GM19455 (cell line): ENCODE data around the gene CTU2.

Experiments used
- ATAC-seq: cut with Tn5 transposase; IDR thresholded peaks from one replicate; pipeline ENCODE4 v1.9.1; 2021; ENCODE audit not compliant: unreplicated experiment

Gene CTU2

DNA sequence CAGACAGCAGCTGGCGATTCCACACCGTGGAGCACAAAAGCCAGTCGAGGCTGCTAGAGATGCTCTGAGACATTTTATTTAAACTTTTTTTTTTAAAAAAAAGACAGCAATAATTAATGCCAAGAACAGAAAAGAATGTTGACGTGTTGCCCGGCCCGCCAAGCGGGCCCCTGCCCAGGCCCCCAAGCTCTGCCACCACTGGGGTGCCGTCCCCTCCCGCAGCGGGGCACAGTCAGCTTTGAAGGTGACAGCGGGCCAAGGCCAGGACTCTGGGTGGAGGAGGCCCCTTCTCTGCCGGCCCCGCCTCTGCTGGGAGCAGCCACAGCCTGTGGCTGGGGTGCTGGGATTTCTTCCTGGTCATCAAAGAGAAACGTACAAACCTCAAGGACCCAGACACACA is 9.9 kb upstream of the CTU2 start:
- ATAC-seq: no peak

GRCh38 chr16:88697116-88697830 is 9.0 kb upstream of the CTU2 start:
- no peak for ATAC-seq

DNA sequence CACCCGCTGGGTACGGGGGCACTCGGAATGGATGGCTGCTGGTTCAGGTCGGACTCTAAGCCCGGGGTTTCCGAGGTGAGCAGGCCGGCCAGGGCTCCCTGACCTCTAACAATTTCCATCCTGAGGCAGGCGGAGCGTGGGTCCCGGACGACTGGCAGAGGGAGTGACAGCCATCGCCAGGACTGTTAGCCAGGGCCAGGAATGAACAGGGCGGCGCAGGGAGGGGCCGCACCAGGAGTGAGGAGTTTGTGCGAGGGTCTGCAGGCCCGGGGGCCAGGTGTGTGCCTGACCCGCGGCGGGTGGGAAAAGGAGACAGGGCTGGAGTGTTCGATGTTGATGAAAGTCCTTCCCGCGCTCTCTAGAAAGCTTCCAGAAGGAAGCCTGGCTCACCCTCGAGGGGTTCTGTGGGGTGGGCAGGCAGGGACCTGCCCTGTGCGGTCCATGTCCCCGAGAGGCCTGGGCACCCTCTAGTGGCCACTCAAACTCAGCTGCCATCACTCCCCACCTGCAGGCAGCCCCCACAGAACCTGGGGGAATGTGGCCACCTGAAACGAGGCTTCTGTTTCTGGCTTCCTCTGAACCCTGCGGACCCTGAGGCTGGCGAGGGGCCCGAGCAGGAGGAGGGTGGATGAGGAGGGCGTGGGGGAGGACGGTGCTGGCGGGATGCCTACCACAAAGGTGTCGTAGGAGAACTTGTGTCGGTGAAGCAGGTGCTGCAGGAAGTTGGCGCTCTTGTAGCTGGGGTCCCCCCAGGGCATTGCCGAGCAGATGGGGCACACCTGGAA is 8.3 kb upstream of the CTU2 start:
- no peak for ATAC-seq

DNA sequence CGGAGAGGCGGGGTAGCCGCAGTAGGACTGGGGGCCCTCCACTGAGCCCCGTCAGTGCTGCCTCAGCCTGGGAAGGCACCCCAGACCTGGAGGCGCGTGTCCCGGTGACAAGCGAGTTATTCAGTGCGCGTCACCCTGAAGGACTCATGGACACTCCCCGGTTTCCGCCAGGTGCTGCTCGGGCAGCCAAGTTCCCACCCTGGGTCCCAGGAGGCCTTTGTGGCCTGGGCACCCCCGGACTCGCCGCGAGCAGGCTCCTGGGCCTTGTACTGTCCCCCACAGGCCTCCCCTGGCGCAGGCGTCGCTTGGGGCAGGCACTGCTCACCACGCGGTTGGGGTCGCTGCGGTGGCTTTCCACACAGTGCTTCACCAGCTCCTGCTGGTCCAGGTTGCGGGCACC is 7.7 kb upstream of the CTU2 start:
- ATAC-seq: no peak

GRCh38 chr16:88699180-88699579 is 7.1 kb upstream of the CTU2 start:
- no peak for ATAC-seq

GRCh38 chr16:88700322-88700635 is 6.0 kb upstream of the CTU2 start:
- no peak for ATAC-seq

- ATAC-seq: peak; percentile 52
Observed at GRCh38 chr16:88700636-88701482, 5.4 kb upstream of the CTU2 start.

GRCh38 chr16:88701581-88702370 is 4.5 kb upstream of the CTU2 start:
- no peak for ATAC-seq

DNA sequence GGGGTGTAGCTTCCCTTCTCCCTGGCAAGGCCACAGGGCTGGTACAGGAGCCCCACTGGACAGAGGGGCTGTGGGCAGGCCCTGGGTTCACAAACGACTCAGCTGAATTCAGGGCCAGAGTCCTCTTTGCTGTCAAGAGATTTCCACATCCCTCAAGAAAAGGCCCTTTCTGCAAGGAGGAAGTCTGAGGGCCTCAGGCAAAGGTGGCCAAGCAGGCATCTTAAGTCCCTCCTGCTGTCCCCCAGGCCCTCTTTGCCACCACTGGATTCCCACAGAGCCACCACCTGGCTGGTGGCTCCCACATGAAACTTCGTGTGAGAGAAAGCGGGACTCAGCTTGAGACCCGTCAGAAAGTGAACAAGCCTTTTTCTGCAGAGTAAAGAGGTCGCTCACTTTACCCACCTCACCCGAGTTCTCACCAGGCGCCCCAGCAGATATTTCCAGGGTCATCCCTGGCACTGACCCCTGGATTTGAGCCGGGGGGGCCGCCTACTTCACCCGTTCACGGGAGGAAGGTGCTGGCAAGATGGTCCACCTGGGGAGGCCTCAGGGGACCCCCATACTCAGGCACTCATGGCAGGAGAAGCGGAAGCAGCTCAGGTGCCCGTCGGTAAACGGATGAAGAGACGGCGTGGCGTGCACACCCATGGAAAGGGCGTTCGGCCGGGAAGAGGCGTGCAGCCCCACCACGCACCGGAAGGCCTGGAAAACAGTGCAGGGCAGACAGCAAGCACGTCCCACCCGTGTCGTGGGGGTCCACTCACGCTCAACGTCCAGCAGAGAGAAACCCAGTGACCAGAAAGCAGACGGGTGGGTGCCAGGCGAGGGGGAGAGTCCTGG is 3.7 kb upstream of the CTU2 start:
- ATAC-seq: no peak

DNA sequence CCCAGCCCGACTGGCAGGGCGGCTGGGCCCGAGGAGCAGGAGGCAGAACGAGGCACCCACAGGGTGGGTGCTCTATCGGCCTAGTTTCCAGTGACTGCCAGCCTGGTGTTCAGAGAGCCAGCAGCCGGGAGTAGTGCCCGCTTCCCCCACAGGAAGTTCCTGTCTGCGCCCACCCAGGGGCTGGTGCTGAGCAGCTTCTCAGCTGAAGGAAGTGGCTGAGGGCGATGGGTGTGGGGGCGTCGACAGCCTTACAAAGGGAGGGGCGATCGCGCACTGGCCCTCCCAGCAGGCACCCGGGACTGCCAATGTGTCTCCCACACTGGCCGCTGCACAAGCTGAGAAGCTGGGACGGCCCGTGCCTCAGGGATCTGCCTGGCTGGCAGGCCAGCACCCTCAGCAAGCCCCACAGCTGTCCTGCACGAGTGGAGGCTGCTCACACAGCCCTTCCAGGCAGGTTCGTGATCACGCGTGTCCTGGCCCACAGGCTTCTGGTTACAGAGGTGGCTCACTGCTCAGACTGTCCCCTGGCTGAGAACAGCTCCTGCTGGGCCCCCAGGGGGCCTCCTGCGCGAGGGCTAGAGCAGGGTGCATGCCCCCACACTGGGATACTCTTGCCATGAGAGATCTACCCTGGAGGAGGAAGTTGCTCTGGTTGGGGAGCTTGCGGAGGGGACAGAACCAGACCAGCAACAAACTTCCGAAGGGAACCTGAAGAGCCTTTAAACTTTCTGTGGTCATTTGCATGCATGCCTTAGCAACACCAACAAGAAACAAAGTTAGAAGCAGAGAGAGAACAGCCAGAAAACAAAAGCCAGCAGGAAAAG is 2.6 kb upstream of the CTU2 start:
- ATAC-seq: no peak

GRCh38 chr16:88705076-88705684 is 1.1 kb upstream of the CTU2 start:
- ATAC-seq: no peak

DNA sequence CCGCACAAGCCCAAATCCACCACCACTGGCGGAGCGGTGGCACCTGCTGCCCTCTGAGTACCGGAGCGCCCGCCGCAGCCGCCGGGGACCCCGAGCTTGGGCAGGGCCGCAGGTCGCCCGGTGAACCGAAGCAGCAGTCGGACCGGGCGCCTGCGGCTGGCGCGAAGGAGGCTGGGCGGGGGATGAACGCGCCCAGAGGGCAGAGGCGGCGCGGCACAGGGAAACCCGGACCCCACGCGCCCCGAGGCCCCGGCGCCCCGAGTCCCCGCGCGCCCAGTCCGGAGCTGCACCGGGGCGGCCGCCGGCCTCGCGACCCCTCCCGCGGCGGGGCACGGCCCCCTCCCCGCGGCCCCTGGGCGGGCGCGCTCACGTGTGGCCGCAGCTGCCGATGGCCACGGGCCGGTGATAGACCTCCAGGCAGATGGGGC is 488 bp upstream of the CTU2 start:
- peak; percentile 14 for ATAC-seq

DNA sequence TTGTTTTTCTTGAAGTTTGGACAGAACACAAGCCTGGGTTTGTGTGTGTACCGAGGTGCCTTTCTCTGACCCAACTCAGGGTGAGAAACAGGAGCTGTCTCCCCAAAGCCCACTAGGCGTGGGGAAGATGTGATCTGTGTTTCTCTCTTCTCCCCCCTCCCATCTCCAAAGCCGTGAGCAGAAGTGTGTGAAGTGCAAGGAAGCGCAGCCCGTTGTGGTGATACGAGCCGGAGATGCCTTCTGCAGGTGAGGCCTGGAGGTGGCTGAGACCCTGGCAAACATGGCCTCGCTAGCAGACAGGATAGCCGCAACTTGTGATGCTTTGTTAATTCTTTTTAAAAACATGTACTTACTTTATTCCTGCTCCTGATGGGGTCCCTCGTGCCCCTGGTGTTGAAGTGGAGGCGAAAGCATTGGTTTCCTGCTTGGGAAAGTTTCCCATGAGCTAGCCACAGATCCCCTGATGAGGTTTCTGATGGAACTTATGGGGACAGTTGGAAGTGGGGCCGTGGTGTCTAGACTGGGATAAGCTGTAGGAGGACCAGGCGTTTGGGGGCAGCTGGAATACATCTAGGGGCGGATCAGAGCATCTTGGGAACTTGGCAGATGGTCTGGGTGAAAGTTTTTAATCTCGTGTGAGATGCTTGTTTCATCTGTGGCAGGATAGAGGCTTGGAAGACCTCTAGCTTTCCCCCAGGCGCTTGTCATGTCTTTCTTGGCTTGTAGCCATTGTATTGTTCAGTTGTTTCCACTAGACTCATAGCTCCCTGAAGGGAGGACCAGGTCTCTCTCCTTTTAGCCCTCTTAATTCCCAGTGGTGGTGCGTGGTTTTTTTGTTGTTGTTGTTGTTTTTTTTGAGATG is 893 bp downstream of the CTU2 start:
- no peak for ATAC-seq

GRCh38 chr16:88710556-88710955 is 4.3 kb downstream of the CTU2 start:
- no peak for ATAC-seq

- no peak for ATAC-seq
Observed at GRCh38 chr16:88711750-88712340, 5.5 kb downstream of the CTU2 start.

DNA sequence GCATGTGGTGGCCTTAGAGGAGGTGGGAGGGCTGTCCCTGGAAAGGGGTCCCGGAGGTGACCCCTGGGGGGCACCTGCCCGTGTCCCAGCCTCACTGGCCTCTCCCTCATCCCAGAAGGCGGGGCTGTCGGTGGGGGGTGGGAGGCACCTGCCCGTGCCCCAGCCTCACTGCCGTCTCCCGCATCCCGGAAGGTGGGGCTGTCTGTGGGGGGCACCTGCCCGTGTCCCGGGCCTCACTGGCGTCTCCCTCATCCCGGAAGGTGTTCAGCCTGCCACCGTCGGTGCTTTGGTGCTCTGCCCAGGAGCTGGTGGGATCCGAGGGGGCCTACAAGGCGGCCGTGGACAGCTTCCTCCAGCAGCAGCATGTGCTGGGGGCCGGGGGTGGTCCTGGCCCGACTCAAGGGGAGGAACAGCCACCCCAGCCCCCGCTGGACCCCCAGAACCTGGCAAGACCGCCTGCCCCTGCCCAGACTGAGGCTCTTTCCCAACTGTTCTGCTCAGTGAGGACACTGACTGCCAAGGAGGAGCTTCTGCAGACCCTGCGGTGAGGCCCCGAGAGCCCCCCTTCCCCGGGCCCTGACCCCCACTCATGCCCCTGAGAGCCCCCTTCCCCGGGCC is 6.2 kb downstream of the CTU2 start:
- no peak for ATAC-seq

DNA sequence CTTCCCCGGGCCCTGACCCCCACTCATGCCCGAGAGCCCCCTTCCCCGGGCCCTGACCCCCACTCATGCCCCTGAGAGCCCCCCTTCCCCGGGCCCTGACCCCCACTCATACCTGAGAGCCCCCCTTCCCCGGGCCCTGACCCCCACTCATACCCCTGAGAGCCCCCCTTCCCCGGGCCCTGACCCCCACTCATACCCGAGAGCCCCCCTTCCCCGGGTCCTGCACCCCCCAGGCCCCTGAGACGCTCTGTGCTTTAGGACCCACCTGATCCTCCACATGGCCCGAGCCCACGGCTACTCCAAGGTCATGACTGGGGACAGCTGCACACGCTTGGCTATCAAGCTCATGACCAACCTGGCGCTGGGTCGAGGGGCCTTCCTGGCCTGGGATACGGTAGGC is 6.8 kb downstream of the CTU2 start:
- ATAC-seq: no peak
